Non-pigmented ciliary epithelial cell (primary cell): ENCODE data around the gene MAPK12.

Experiments used
- DNase-seq: peaks from one replicate; pipeline ENCODE4 v3.0.0-alpha.2; 2010; ENCODE audit warnings: low read depth

MAPK12 gene

GRCh38 chr22:50261615-50262459, at the start of gene MAPK12:
MAPK12 (minus strand) TSS chr22:50261683; CDS start chr22:50261509, 174 bp downstream.
- DNase-seq, result no peak

- no peak for DNase-seq
Observed at GRCh38 chr22:50310949-50311444, 49.5 kb upstream of the MAPK12 start.

GRCh38 chr22:50310031-50310722, 48.7 kb upstream of the MAPK12 start:
- DNase-seq, result no peak

- DNase-seq, result no peak
Observed at GRCh38 chr22:50309601-50309991, 48.1 kb upstream of the MAPK12 start.

- DNase-seq, result no peak
Observed at GRCh38 chr22:50308986-50309600, 47.6 kb upstream of the MAPK12 start.

- no peak for DNase-seq
Observed at GRCh38 chr22:50308597-50308935, 47.1 kb upstream of the MAPK12 start.

- no peak for DNase-seq
Observed at GRCh38 chr22:50307890-50308596, 46.6 kb upstream of the MAPK12 start.

GRCh38 chr22:50306753-50307749, 45.6 kb upstream of the MAPK12 start, which contains the start of gene PLXNB2:
PLXNB2 (minus strand) TSS chr22:50307646; CDS start chr22:50290584, 17,062 bp downstream.
- no peak for DNase-seq

GRCh38 chr22:50305923-50306566, 44.6 kb upstream of the MAPK12 start:
- DNase-seq, result peak; percentile 76

GRCh38 chr22:50305393-50305922, 44.0 kb upstream of the MAPK12 start:
- no peak for DNase-seq

- DNase-seq, result no peak
Observed at GRCh38 chr22:50304528-50305392, 43.3 kb upstream of the MAPK12 start.

- no peak for DNase-seq
Observed at GRCh38 chr22:50303848-50304527, 42.5 kb upstream of the MAPK12 start.

GRCh38 chr22:50303515-50303847, 42.0 kb upstream of the MAPK12 start:
- no peak for DNase-seq

GRCh38 chr22:50302564-50302963, 41.1 kb upstream of the MAPK12 start:
- DNase-seq, result no peak

GRCh38 chr22:50302041-50302541, 40.6 kb upstream of the MAPK12 start:
- DNase-seq, result no peak

GRCh38 chr22:50301581-50301991, 40.1 kb upstream of the MAPK12 start:
- DNase-seq, result no peak

- no peak for DNase-seq
Observed at GRCh38 chr22:50300620-50301257, 39.3 kb upstream of the MAPK12 start.
